Fibroblast of the aortic adventitia (primary cell): Measurements from ENCODE around the gene ATP10A. TPM values are rescaled to one million over a fixed set of nuclear protein-coding genes. Genes with fewer than 3 reads are reported as not detected.

Experiments
- DNase-seq: peaks from one replicate; pipeline ENCODE4 v3.0.0-alpha.2; 2010; ENCODE audit warnings: low read depth
- H3K4me3 ChIP-seq: 2 replicates; pipeline ENCODE4 v1.5.1; 2011; ENCODE audit warnings: low read depth, mild to moderate bottlenecking, control low read depth, low read length, moderate library complexity
- CTCF ChIP-seq: IDR thresholded peaks from 2 replicates; pipeline ENCODE4 v1.5.1; 2011; ENCODE audit warnings: mild to moderate bottlenecking, low read length, control low read depth, inconsistent platforms; ENCODE audit not compliant: insufficient read depth
- total RNA-seq: library from RNA; depleted of rRNA; stranded (reverse); fragments of >200 nt; gene quantifications from 2 replicates; pipeline ENCODE4 v1.2.3, GENCODE V29; 2012; ENCODE audit warnings: low replicate concordance

The ATP10A gene
- total RNA-seq, 1 donor, result 4.4 TPM

GRCh38 chr15:25768271-25768670 lies 94.9 kb downstream of the ATP10A start:
- no peak for DNase-seq
- H3K4me3 ChIP-seq, result no peak overlapping the region
- no peak for TF ChIP-seq CTCF

- H3K4me3 ChIP-seq, result no peak overlapping the region
- DNase-seq, result no peak
- TF ChIP-seq CTCF, result no peak
Measured at GRCh38 chr15:25767356-25768151, 95.6 kb downstream of the ATP10A start.

GRCh38 chr15:25766417-25766816 lies 96.7 kb downstream of the ATP10A start:
- no peak for TF ChIP-seq CTCF
- no peak overlapping the region for H3K4me3 ChIP-seq
- no peak for DNase-seq

GRCh38 chr15:25764980-25765735 lies 98.0 kb downstream of the ATP10A start:
- DNase-seq, result no peak
- H3K4me3 ChIP-seq, result no peak overlapping the region
- TF ChIP-seq CTCF, result no peak

- no peak overlapping the region for H3K4me3 ChIP-seq
- no peak for DNase-seq
- no peak for TF ChIP-seq CTCF
Measured at GRCh38 chr15:25763954-25764353, 99.2 kb downstream of the ATP10A start.

- TF ChIP-seq CTCF, result no peak
- no peak overlapping the region for H3K4me3 ChIP-seq
- DNase-seq, result no peak
Measured at GRCh38 chr15:25763331-25763751, 99.8 kb downstream of the ATP10A start.
